Cardiac muscle cell (in vitro differentiated cells and primary cell): ENCODE data around the gene EFCAB12. TPM values are rescaled to one million over a fixed set of nuclear protein-coding genes. Genes with fewer than 3 reads are reported as not detected.
"Not testable (repeated sequence)": the region's sequence is repeated elsewhere in the genome, so short reads cannot be mapped to it uniquely, and the experiment has no call there.

Experiments used
- DNase-seq, 2 donors: peaks; one replicate each; pipeline versions ENCODE4 v3.0.0 to v3.0.0-alpha.2; 2010 to 2017; ENCODE audit warnings: low read depth in 1 of 2, low spot score in 1 of 2
- H3K27ac ChIP-seq: fragments of 200-600 bp; sonication (generic); 2 replicates; pipeline ENCODE4 v1.5.1; 2016
- H3K27me3 ChIP-seq: fragments of 200-600 bp; sonication (generic); 2 replicates; pipeline ENCODE4 v1.6.0; 2016; ENCODE audit warnings: control low read depth
- H3K36me3 ChIP-seq: fragments of 200-600 bp; sonication (generic); 2 replicates; pipeline ENCODE4 v1.5.1; 2016; ENCODE audit warnings: control low read depth
- H3K4me1 ChIP-seq: fragments of 200-600 bp; sonication (generic); 2 replicates; pipeline ENCODE4 v1.8.1; 2017; ENCODE audit warnings: low read depth, mild to moderate bottlenecking, mixed run types
- H3K4me3 ChIP-seq: fragments of 200-600 bp; sonication (generic); 2 replicates; pipeline ENCODE4 v1.5.1; 2016; ENCODE audit warnings: mild to moderate bottlenecking
- H3K9me3 ChIP-seq: fragments of 200-600 bp; sonication (generic); 2 replicates; pipeline ENCODE4 v1.5.1; 2017; ENCODE audit warnings: low read depth, mild to moderate bottlenecking, control low read depth
- CTCF ChIP-seq: IDR thresholded peaks from 2 replicates; pipeline ENCODE4 v1.5.1; 2012; ENCODE audit warnings: low read depth, mild to moderate bottlenecking, low read length
- polyA plus RNA-seq: library from polyadenylated mRNA; unstranded; fragments of >200 nt; fragmentation: Nextera tagmentation; extraction: Ambion mirVana; gene quantifications from 2 replicates; pipeline ENCODE4 v1.2.1, GENCODE V29; 2016
- total RNA-seq: library from RNA; depleted of rRNA; stranded (reverse); fragments of >200 nt; gene quantifications from 2 replicates; pipeline ENCODE4 v1.2.3, GENCODE V29; 2016

The EFCAB12 gene
- total and polyA plus RNA-seq, 2 experiments from 2014 or later, result 0.48 to 1.7 TPM

- no peaks in the 10 kb centered on the region for H3K36me3 ChIP-seq
- DNase-seq, result no peak
- no peak overlapping the region for H3K27ac ChIP-seq
- no peak for TF ChIP-seq CTCF
- H3K9me3 ChIP-seq, result no peaks in the 10 kb centered on the region
- no peaks in the 10 kb centered on the region for H3K27me3 ChIP-seq
- H3K4me3 ChIP-seq, result no peak overlapping the region
- no peaks in the 10 kb centered on the region for H3K4me1 ChIP-seq
Measured at GRCh38 chr3:129415830-129416229, 12.6 kb downstream of the EFCAB12 start.

GRCh38 chr3:129415378-129415777, 13.1 kb downstream of the EFCAB12 start:
- H3K27me3 ChIP-seq, result no peaks in the 10 kb centered on the region
- no peaks in the 10 kb centered on the region for H3K9me3 ChIP-seq
- H3K36me3 ChIP-seq, result no peaks in the 10 kb centered on the region
- H3K4me3 ChIP-seq, result no peak overlapping the region
- TF ChIP-seq CTCF, result no peak
- no peak overlapping the region for H3K27ac ChIP-seq
- no peaks in the 10 kb centered on the region for H3K4me1 ChIP-seq
- DNase-seq, result no peak

- H3K9me3 ChIP-seq, result no peaks in the 10 kb centered on the region
- no peak overlapping the region for H3K27ac ChIP-seq
- no peaks in the 10 kb centered on the region for H3K27me3 ChIP-seq
- TF ChIP-seq CTCF, result no peak
- DNase-seq, result peak in 1 of 2 donors; percentile 96
- H3K4me3 ChIP-seq, result no peak overlapping the region
- no peaks in the 10 kb centered on the region for H3K36me3 ChIP-seq
- H3K4me1 ChIP-seq, result no peaks in the 10 kb centered on the region
Measured at GRCh38 chr3:129413687-129414506, 14.5 kb downstream of the EFCAB12 start.

- H3K27ac ChIP-seq, H3K27me3 ChIP-seq, H3K36me3 ChIP-seq, H3K9me3 ChIP-seq, H3K4me1 ChIP-seq, H3K4me3 ChIP-seq: not testable (repeated sequence)
- peak in 1 of 2 donors; percentile 26 for DNase-seq
Measured at GRCh38 chr3:129413238-129413637, 15.2 kb downstream of the EFCAB12 start.

- DNase-seq, result peak in 1 of 2 donors; percentile 47
- Histone ChIP-seq H3K36me3 (no peaks in the 10 kb centered on the region), H3K27me3 (no peaks in the 10 kb centered on the region), H3K27ac (no peak overlapping the region), H3K4me1 (no peaks in the 10 kb centered on the region), H3K9me3 (no peaks in the 10 kb centered on the region), H3K4me3 (no peak overlapping the region)
- no peak for TF ChIP-seq CTCF
Measured at GRCh38 chr3:129412542-129413198, 15.8 kb downstream of the EFCAB12 start.

- no peak for TF ChIP-seq CTCF
- Histone ChIP-seq H3K4me1 (no peaks in the 10 kb centered on the region), H3K27ac (no peak overlapping the region), H3K9me3 (no peaks in the 10 kb centered on the region), H3K4me3 (no peak overlapping the region), H3K36me3 (no peaks in the 10 kb centered on the region), H3K27me3 (no peaks in the 10 kb centered on the region)
- DNase-seq, result no peak
Measured at GRCh38 chr3:129410971-129411370, 17.5 kb downstream of the EFCAB12 start.
